HepG2 (cell line): ENCODE data around the gene CATSPERD. TPM values are rescaled to one million over a fixed set of nuclear protein-coding genes. Genes with fewer than 3 reads are reported as not detected.
"Not testable (repeated sequence)": the region's sequence is repeated elsewhere in the genome, so short reads cannot be mapped to it uniquely, and the experiment has no call there.

Experiments
- ATAC-seq: fragments of 200-7000 bp; cut with Tn5 transposase; 3 replicates; pipeline ENCODE4 v1.9.1; 2020; ENCODE audit warnings: mild to moderate bottlenecking, moderate library complexity
- BruUV-seq: library from RNA; stranded (reverse); fragments of 400-500 nt; replicated peaks from 2 replicates; lab custom pipeline; 2021; lab: Mats Ljungman, UMichigan
- CTCF ChIA-PET: fragments of 300-600 bp; formaldehyde crosslinking; extraction: SDS; loops from one replicate; lab custom pipeline; 2021; ENCODE audit warnings: low total read pairs, inconsistent platforms, low intra/inter-chr PET ratio; lab: Yijun Ruan, JAX
- POLR2A ChIA-PET: fragments of 350-600 bp; sonication (Branson Sonifier 250); formaldehyde crosslinking; loops from one replicate; lab custom pipeline; 2020; ENCODE audit warnings: antibody characterized with exemption, inconsistent platforms; lab: Yijun Ruan, JAX
- DNase-seq: peaks from one replicate; pipeline ENCODE4 v3.0.0-alpha.2; 2015; ENCODE audit warnings: low spot score
- FAIRE-seq: peaks from 3 replicates; lab custom pipeline; 2011; peaks lifted over from hg19 to GRCh38; lab: Jason Lieb, UNC
- H2AFZ ChIP-seq: one replicate; pipeline ENCODE4 v1.6.1; 2011; ENCODE audit warnings: low read length, inconsistent platforms
- H3K27ac ChIP-seq: fragments of 300-600 bp; 3 replicates; pipeline ENCODE4 v1.8.0; 2011; ENCODE audit warnings: mixed run types, mild to moderate bottlenecking, mixed read lengths, low read length, inconsistent platforms; ENCODE audit not compliant: insufficient read depth; ENCODE audit errors: extremely low read length
- H3K27me3 ChIP-seq, 2 experiments: fragments of 200-600 bp in 1 of 2; 2 replicates in 1 of 2; 3 replicates in 1 of 2; pipeline versions ENCODE4 v1.6.0 to v1.8.0; 2011; ENCODE audit warnings: low read length in 2 of 2, mild to moderate bottlenecking in 2 of 2, moderate library complexity in 2 of 2, inconsistent platforms in 1 of 2; ENCODE audit not compliant: insufficient read depth in 2 of 2, control insufficient read depth in 1 of 2
- H3K36me3 ChIP-seq, 2 experiments: fragments of 200-600 bp in 1 of 2; replicated peaks in 1 of 2; 2 replicates in 1 of 2; 3 replicates in 1 of 2; pipeline versions ENCODE4 v1.5.1 to v1.8.0; 2011; ENCODE audit warnings: low read length in 2 of 2, inconsistent platforms in 1 of 2; ENCODE audit not compliant: insufficient read depth in 2 of 2, control insufficient read depth in 1 of 2
- H3K4me1 ChIP-seq: 2 replicates; pipeline ENCODE4 v1.5.1; 2012; ENCODE audit warnings: low read length, inconsistent platforms; ENCODE audit not compliant: insufficient read depth
- H3K4me2 ChIP-seq: 2 replicates; pipeline ENCODE4 v1.6.0; 2011; ENCODE audit warnings: low read depth, low read length, inconsistent platforms
- H3K4me3 ChIP-seq, 3 experiments: fragments of 200-600 bp in 1 of 3; sonication (generic), shearing (Covaris generic) in 1 of 3; replicated peaks in 1 of 3; 2 replicates each; pipeline ENCODE4 v1.5.1; 2011 to 2016; ENCODE audit warnings: low read length in 3 of 3, inconsistent platforms in 2 of 3, low read depth in 2 of 3, mild to moderate bottlenecking in 2 of 3, control low read depth in 1 of 3, mixed read lengths in 1 of 3; ENCODE audit not compliant: insufficient read depth in 1 of 3
- H3K79me2 ChIP-seq: one replicate; pipeline ENCODE4 v1.6.1; 2011; ENCODE audit warnings: low read length, inconsistent platforms; ENCODE audit not compliant: insufficient read depth
- H3K9ac ChIP-seq: 2 replicates; pipeline ENCODE4 v1.6.0; 2011; ENCODE audit warnings: mild to moderate bottlenecking, low read depth, low read length, inconsistent platforms; ENCODE audit not compliant: insufficient read depth
- H3K9me3 ChIP-seq: 2 replicates; pipeline ENCODE4 v1.5.1; 2012; ENCODE audit warnings: mild to moderate bottlenecking, low read length
- H4K20me1 ChIP-seq: 2 replicates; pipeline ENCODE4 v1.6.0; 2011; ENCODE audit warnings: inconsistent platforms, mild to moderate bottlenecking, low read length, moderate library complexity; ENCODE audit not compliant: insufficient read depth
- AKAP8 ChIP-seq: sonication (generic); formaldehyde crosslinking; IDR thresholded peaks from 2 replicates; pipeline ENCODE4 v1.5.1; 2020; ENCODE audit warnings: mild to moderate bottlenecking, missing genetic modification reagents
- FOXO1 ChIP-seq: sonication (generic); formaldehyde crosslinking; IDR thresholded peaks from 2 replicates; pipeline ENCODE4 v1.4.0; 2020; ENCODE audit warnings: missing genetic modification reagents
- MEIS1 ChIP-seq: sonication (generic); formaldehyde crosslinking; IDR thresholded peaks from 2 replicates; pipeline ENCODE4 v1.9.0; 2021; ENCODE audit warnings: mild to moderate bottlenecking, missing genetic modification reagents, moderate library complexity, borderline replicate concordance
- RBFOX2 ChIP-seq: fragments of 200-400 bp; formaldehyde crosslinking; IDR thresholded peaks from 2 replicates; pipeline ENCODE4 v1.6.1; 2017; ENCODE audit warnings: low read depth, mild to moderate bottlenecking, low read length
- RFXANK ChIP-seq: IDR thresholded peaks from 2 replicates; pipeline ENCODE4 v1.6.1; 2016
- XBP1 ChIP-seq: sonication (generic); formaldehyde crosslinking; IDR thresholded peaks from 2 replicates; pipeline ENCODE4 v1.5.0; 2020; ENCODE audit warnings: missing genetic modification reagents
- ZNF138 ChIP-seq: sonication (generic); formaldehyde crosslinking; IDR thresholded peaks from 2 replicates; pipeline ENCODE4 v1.5.0; 2020; ENCODE audit warnings: mild to moderate bottlenecking, low read depth, missing genetic modification reagents
- ZNF234 ChIP-seq: sonication (generic); formaldehyde crosslinking; conservative IDR thresholded peaks from 2 replicates; pipeline ENCODE4 v1.5.1; 2020; ENCODE audit warnings: mild to moderate bottlenecking, missing genetic modification reagents
- WGBS: methylation state at CpG from one replicate; pipeline ENCODE4 v1.1.6; 2017; ENCODE audit warnings: low lambda C conversion rate; 5-methylcytosine and 5-hydroxymethylcytosine counted together
- in situ Hi-C: cut with HindIII; loops from 2 replicates; pipeline ENCODE4 v1.10.0; 2017; ENCODE audit warnings: low pct_unique_long_range_greater_than_20kb; ENCODE audit not compliant: extremely low pct_ligation_motif_present
- intact Hi-C: fragments of 100-400 bp; cut with micrococcal nuclease; formaldehyde crosslinking; loops from one replicate; pipeline ENCODE4 v1.10.0; 2022; ENCODE audit not compliant: unreplicated experiment
- polyA plus RNA-seq, 8 experiments: library from polyadenylated mRNA; depleted of rRNA in 3 of 8; stranded (reverse) in 7 of 8; unstranded in 1 of 8; fragments of >200 nt; fragmentation: Illumina TruSeq in 4 of 8; extraction: Trizol in 4 of 8; gene quantifications; 2 replicates each; pipeline versions ENCODE4 v1.2.1 to v1.2.3, GENCODE V29; 2011 to 2016; ENCODE audit warnings: low read depth in 4 of 8, missing spikeins in 1 of 8, mixed read lengths in 1 of 8; ENCODE audit not compliant: insufficient read depth in 1 of 8
- total RNA-seq, 5 experiments: library from RNA; depleted of rRNA; stranded (reverse); fragments of >200 nt; fragmentation: Illumina TruSeq; extraction: Trizol; gene quantifications; 2 replicates each; pipeline ENCODE4 v1.2.3, GENCODE V29; 2016; ENCODE audit warnings: low read depth in 1 of 5
- TF ChIP-seq, protein P1 (sequence below), 2 experiments: sonication (generic) in 1 of 2; formaldehyde crosslinking in 1 of 2; IDR thresholded peaks; 2 replicates each; pipeline versions ENCODE4 v1.6.1 to v1.9.0; 2014 to 2022; ENCODE audit warnings: antibody characterized with exemption in 1 of 2, borderline replicate concordance in 1 of 2, inconsistent platforms in 1 of 2, low read depth in 1 of 2, missing genetic modification reagents in 1 of 2

Gene CATSPERD
- total and polyA plus RNA-seq, 2 of the 13 experiments (the other 11 are each of a cell fraction or from before 2014, with no cell fraction given): 0.04 TPM; not detected in 1

DNA sequence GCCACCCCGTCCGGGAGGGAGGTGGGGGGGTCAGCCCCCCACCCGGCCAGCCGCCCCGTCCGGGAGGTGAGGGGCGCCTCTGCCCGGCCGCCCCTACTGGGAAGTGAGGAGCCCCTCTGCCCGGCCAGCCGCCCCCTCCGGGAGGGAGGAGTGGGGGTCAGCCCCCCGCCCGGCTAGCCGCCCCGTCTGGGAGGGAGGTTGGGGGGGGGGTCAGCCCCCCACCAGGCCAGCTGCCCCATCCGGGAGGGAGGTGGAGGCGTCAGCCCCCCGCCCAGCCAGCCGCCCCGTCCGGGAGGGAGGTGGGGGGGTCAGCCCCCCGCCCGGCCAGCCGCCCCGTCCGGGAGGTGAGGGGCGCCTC lies 18.4 kb upstream of the CATSPERD start:
- DNase-seq, in situ Hi-C loops, FAIRE-seq, ATAC-seq, H3K4me1 ChIP-seq, H3K27me3 ChIP-seq, CTCF ChIA-PET, H2AFZ ChIP-seq, H3K9me3 ChIP-seq, intact Hi-C loops, H3K4me3 ChIP-seq, H4K20me1 ChIP-seq, H3K9ac ChIP-seq, POLR2A ChIA-PET, H3K4me2 ChIP-seq, H3K79me2 ChIP-seq, BruUV-seq, H3K27ac ChIP-seq: not testable (repeated sequence)
- peaks cover 33 to 64% of the 10 kb centered on the region in 2 experiments for H3K36me3 ChIP-seq
- peak; percentile 3; the same call in 1 of the 2 replicates for TF ChIP-seq RBFOX2
- WGBS: 100% methylated on average over 1 of the region's 28 CpGs

DNA sequence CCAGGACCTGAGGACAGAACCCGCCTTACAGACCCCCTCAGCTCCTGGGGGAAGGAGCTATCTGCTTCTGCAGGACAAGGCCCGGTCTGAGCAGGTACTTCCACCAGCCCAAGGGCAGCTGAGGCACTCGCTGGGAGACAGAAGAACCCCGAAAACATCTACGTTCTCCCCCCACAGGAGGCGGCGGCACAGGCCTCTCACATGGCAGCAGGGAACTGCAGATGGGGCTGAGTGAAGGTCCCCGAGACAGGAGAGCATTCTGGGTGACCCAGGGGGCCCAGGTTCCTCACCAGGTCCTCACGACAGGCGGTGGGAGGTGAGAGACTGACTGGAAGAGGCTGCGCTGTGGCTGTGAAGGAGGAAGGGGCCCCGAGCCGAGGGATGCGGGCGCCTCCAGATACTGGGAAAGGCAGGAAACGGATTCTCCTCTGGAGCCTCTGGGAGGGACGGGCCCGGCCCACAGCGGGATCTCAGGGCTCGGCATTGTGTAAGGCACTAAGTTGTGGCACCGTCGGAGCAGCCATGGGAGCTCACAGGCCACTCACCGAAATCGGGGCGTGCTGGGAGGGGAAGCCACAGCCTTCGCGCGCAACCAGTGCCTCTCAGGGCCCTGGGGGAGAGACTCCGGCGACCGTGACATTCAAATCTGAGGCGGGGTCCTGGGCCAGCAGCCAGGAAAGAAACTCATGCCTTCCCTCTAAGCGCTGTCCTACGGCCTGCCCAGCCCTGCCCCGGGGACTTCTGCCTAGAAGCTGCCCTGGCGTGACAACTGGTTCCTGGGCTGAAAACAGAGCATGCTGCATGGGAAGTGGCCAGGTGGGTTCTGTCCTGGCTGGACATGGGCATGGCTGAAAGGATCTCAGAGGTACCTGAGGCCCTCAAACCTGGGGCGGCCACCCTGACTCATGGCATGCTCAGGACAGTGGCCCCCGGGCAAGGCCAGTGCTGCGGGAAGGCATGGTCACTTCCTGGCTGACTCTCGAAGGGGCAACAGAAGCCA lies 16.3 kb upstream of the CATSPERD start:
- FAIRE-seq (no peak), ATAC-seq (no peak), DNase-seq (no peak)
- ChIA-PET POLR2A (interaction anchor here (0.8 kb wide), 1 partner anchor 14 kb away, joined by 3 read pairs; the partner anchor contains the start of gene RPL36), CTCF (no interaction called here)
- H3K4me3 ChIP-seq: no peak overlapping the region
- peaks cover 35 to 64% of the 10 kb centered on the region in 2 experiments for H3K36me3 ChIP-seq
- WGBS: 97% methylated on average over 22 of the region's 40 CpGs
- no peaks in the 10 kb centered on the region for H3K27me3 ChIP-seq
- H3K27ac ChIP-seq: no peak overlapping the region
- no peak overlapping the region for H2AFZ ChIP-seq
- no peak overlapping the region for H3K9ac ChIP-seq
- no peaks in the 10 kb centered on the region for H3K4me1 ChIP-seq
- no peaks in the 10 kb centered on the region for H3K79me2 ChIP-seq
- H3K4me2 ChIP-seq: no peak overlapping the region
- BruUV-seq: no TSS peak
- no peaks in the 10 kb centered on the region for H3K9me3 ChIP-seq
- in situ Hi-C loops (no loop called here), intact Hi-C loops (no loop called here)
- peaks cover 3% of the 10 kb centered on the region; the same call in 1 of the 2 replicates for H4K20me1 ChIP-seq
- no peak for TF ChIP-seq ZNF234
- TF ChIP-seq AKAP8: 0 out of 2 replicates have a peak, but pooled peaks have one; percentile 49
- TF ChIP-seq RFXANK: no peak
- TF ChIP-seq, protein P1, sequence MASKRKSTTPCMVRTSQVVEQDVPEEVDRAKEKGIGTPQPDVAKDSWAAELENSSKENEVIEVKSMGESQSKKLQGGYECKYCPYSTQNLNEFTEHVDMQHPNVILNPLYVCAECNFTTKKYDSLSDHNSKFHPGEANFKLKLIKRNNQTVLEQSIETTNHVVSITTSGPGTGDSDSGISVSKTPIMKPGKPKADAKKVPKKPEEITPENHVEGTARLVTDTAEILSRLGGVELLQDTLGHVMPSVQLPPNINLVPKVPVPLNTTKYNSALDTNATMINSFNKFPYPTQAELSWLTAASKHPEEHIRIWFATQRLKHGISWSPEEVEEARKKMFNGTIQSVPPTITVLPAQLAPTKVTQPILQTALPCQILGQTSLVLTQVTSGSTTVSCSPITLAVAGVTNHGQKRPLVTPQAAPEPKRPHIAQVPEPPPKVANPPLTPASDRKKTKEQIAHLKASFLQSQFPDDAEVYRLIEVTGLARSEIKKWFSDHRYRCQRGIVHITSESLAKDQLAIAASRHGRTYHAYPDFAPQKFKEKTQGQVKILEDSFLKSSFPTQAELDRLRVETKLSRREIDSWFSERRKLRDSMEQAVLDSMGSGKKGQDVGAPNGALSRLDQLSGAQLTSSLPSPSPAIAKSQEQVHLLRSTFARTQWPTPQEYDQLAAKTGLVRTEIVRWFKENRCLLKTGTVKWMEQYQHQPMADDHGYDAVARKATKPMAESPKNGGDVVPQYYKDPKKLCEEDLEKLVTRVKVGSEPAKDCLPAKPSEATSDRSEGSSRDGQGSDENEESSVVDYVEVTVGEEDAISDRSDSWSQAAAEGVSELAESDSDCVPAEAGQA (IDR thresholded peaks at IDR 0.05; ENCODE audit: low read depth): no peak
- TF ChIP-seq, protein P1 (CRISPR knock-in tag; IDR thresholded peaks at IDR 0.05; ENCODE audit: borderline replicate concordance): no peak
- no peak for TF ChIP-seq FOXO1
- TF ChIP-seq ZNF138: no peak; the same call in 1 of the 2 replicates
- no peak for TF ChIP-seq XBP1 (CRISPR knock-in tag)
- no peak for TF ChIP-seq MEIS1 (CRISPR knock-in tag)
